Smooth muscle cell of trachea (primary cell): Measurements from ENCODE around the gene TBC1D32. TPM values are rescaled to one million over a fixed set of nuclear protein-coding genes. Genes with fewer than 3 reads are reported as not detected.

Source experiments
- total RNA-seq: library from RNA; depleted of rRNA; stranded (reverse); fragments of >200 nt; gene quantifications from 2 replicates; pipeline ENCODE4 v1.2.1, GENCODE V29; 2014

TBC1D32 gene
- total RNA-seq: 16.2 and 20.5 TPM in 2 replicates

GRCh38 chr6:121334299-121335086 is at the start of gene TBC1D32:
TSS of gene TBC1D32 (minus strand) at chr6:121334480. CDS start at chr6:121334430, 50 bp downstream.

Other genes with a start within 250 kb of the TBC1D32 start
- gene GJA1, start 101.2 kb upstream of the TBC1D32 start, total RNA-seq: 120 and 124 TPM in 2 replicates